Measurements from ENCODE around the gene DCTPP1. TPM values are rescaled to one million over a fixed set of nuclear protein-coding genes. Genes with fewer than 3 reads are reported as not detected.

The DCTPP1 gene
- total RNA-seq, 4 donors from 2014 or later: 7.4 to 28.6 (median 22.7) TPM

GRCh38 chr16:30380072-30380802 is 49.6 kb downstream of the DCTPP1 start:
- no peak for TF ChIP-seq POLR2A (IDR thresholded peaks at IDR 0.05)
- TF ChIP-seq CTCF (IDR thresholded peaks at IDR 0.05): no peak
- 87 to 95% methylated on average over 3 to 4 of the region's 4 CpGs for WGBS, 2 donors
- no peak for DNase-seq

GRCh38 chr16:30379158-30379783 is 50.6 kb downstream of the DCTPP1 start:
- peak overlapping the region; percentile 93 to 99 (median 99) for H3K27ac ChIP-seq
- WGBS, 2 donors: 62 to 63% methylated on average over 12 to 14 of the region's 27 CpGs
- no peaks in the 10 kb centered on the region for H3K36me3 ChIP-seq
- no peaks in the 10 kb centered on the region for H3K9me3 ChIP-seq
- intact Hi-C loops (cut with DNase I): no loop called here
- no peaks in the 10 kb centered on the region for H3K27me3 ChIP-seq
- TF ChIP-seq POLR2A (IDR thresholded peaks at IDR 0.05): no peak
- TF ChIP-seq CTCF (IDR thresholded peaks at IDR 0.05): peak in 1 of 6 experiments; percentile 15
- no peak for DNase-seq
- H3K4me1 ChIP-seq: peaks cover 13 to 51% (median 16%) of the 10 kb centered on the region in 3 donors
- H3K4me3 ChIP-seq: peak overlapping the region; percentile 42 to 87 (median 62)

More at GRCh38 chr16:30380072-30380802, 49.6 kb downstream of the DCTPP1 start:
- peak overlapping the region in 1 of 4 donors; percentile 60 for H3K27ac ChIP-seq
- intact Hi-C loops (cut with DNase I): no loop called here
- H3K4me1 ChIP-seq: peaks cover 13 to 51% (median 16%) of the 10 kb centered on the region in 3 donors
- no peak overlapping the region for H3K4me3 ChIP-seq
- no peaks in the 10 kb centered on the region for H3K36me3 ChIP-seq
- H3K9me3 ChIP-seq: no peaks in the 10 kb centered on the region
- H3K27me3 ChIP-seq: no peaks in the 10 kb centered on the region

- 1 to 2% methylated on average over 18 to 19 of the region's 67 CpGs for WGBS, 2 donors
- intact Hi-C loops (cut with DNase I): no loop called here
- DNase-seq: peak; percentile 94
Observed at GRCh38 chr16:30378236-30379157, 51.3 kb downstream of the DCTPP1 start.

GRCh38 chr16:30377812-30378235 is 52.0 kb downstream of the DCTPP1 start:
- TF ChIP-seq CTCF (IDR thresholded peaks at IDR 0.05): peak in 1 of 6 experiments; percentile 12
- peak in 2 of 4 donors; percentile 49 to 76 for TF ChIP-seq POLR2A (IDR thresholded peaks at IDR 0.05)
- Histone ChIP-seq H3K4me3 (peak overlapping the region; percentile 42 to 87 (median 62)), H3K36me3 (no peaks in the 10 kb centered on the region), H3K27me3 (no peaks in the 10 kb centered on the region), H3K4me1 (peaks cover 13 to 44% (median 16%) of the 10 kb centered on the region in 3 donors), H3K27ac (peak overlapping the region; percentile 93 to 99 (median 99)), H3K9me3 (no peaks in the 10 kb centered on the region)
- WGBS, 2 donors: 0 to 1% methylated on average over 1 to 17 of the region's 39 CpGs
- peak; percentile 64 for DNase-seq
- intact Hi-C loops (cut with DNase I): no loop called here

More at GRCh38 chr16:30378236-30379157, 51.3 kb downstream of the DCTPP1 start:
- peaks cover 13 to 47% (median 16%) of the 10 kb centered on the region in 3 donors for H3K4me1 ChIP-seq
- peak overlapping the region; percentile 93 to 99 (median 99) for H3K27ac ChIP-seq
- peak overlapping the region; percentile 42 to 87 (median 62) for H3K4me3 ChIP-seq
- no peaks in the 10 kb centered on the region for H3K9me3 ChIP-seq
- TF ChIP-seq POLR2A (IDR thresholded peaks at IDR 0.05) (peak in 2 of 4 donors; percentile 30 to 83), CTCF (IDR thresholded peaks at IDR 0.05) (peak in 1 of 6 experiments; percentile 18)
- H3K27me3 ChIP-seq: no peaks in the 10 kb centered on the region
- no peaks in the 10 kb centered on the region for H3K36me3 ChIP-seq
